ENCODE measurements around the gene SLC30A10. TPM values are rescaled to one million over a fixed set of nuclear protein-coding genes. Genes with fewer than 3 reads are reported as not detected.
A peak's percentile ranks its signal among the peaks of the same experiment; 100 is the strongest.
"Not testable (repeated sequence)": the region's sequence is repeated elsewhere in the genome, so short reads cannot be mapped to it uniquely, and the experiment has no call there.

Gene SLC30A10
- polyA plus RNA-seq, 2 of the 4 experiments (the other 2 are of a cell fraction), result 0.03 to 0.04 TPM

DNA sequence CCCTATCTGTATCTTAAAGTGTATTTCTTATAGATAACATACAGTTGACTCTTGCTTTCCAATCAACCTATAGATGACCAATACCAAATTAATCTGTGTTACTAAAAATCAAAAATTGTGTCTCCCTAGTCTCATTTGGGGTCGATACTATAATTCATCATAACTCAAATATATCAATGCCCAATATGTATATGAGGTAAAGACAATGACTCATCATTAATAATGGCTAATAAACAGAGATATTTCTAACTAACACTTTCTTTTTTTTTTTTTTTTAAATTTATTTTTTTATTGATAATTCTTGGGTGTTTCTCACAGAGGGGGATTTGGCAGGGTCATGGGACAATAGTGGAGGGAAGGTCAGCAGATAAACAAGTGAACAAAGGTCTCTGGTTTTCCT, 55.8 kb downstream of the SLC30A10 start:
- H3K4me2 ChIP-seq; POLR2A ChIA-PET; H3K27ac ChIP-seq; H3K4me3 ChIP-seq; ATAC-seq; H3K9me3 ChIP-seq; FAIRE-seq; DNase-seq (ENCODE audit: low read depth in 1 of 2, low spot score in 1 of 2); H3K4me1 ChIP-seq; CTCF ChIA-PET: not testable (repeated sequence)
- WGBS (ENCODE audit: missing lambda C conversion rate), result 6% methylated on average over 1 of the region's 1 CpG
- TF ChIP-seq NFE2L2 (conservative IDR thresholded peaks at IDR 0.05; ENCODE audit: low read length), result 0 out of 2 replicates have a peak, but pooled peaks have one; percentile 12
- peak; percentile 15 for TF ChIP-seq MAFK (IDR thresholded peaks at IDR 0.05; ENCODE audit: partially characterized antibody)

DNA sequence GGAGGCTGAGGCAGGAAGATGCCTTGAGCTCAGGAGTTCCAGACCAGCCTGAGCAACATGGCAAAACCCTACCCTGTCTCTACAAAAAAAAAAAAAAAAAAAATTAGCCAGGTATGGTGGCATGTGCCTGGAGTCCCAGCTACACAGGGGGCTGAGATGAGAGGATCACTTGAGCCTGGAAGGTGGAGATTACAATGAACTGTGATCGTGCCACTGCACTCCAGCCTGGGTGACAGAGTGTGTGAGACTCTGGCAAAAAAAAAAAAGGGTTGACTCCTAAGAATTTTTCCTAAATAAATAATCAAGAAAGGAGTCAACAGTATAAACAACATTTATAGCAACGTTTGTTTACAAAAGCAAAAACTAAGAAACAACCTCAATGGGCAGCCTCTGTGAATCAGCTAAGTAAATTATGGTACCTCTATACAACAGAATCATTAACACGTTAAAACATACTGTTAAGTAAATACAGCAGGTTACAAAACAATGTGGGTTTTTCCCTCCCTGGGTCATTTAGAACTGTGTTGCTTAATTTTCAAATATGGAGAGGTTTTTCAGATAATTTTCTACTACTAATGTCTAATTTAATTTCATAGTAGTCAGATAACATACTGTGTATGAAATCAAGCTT, 56.8 kb downstream of the SLC30A10 start:
- DNase-seq (ENCODE audit: low read depth in 1 of 2, low spot score in 1 of 2) (no peak), FAIRE-seq (no peak), ATAC-seq (peak in 1 of 2 experiments; percentile 34; a peak in 1 of 6 replicates)
- Histone ChIP-seq H3K4me3 (no peak overlapping the region), H3K27ac (no peak overlapping the region), H3K4me1 (no peaks in the 10 kb centered on the region), H3K9me3 (no peaks in the 10 kb centered on the region), H3K4me2 (no peak overlapping the region)
- TF ChIP-seq NFE2L2 (conservative IDR thresholded peaks at IDR 0.05; ENCODE audit: low read length), result no peak
- TF ChIP-seq RARB (CRISPR knock-in tag; IDR thresholded peaks at IDR 0.05), result no peak
- TF ChIP-seq, protein P1, sequence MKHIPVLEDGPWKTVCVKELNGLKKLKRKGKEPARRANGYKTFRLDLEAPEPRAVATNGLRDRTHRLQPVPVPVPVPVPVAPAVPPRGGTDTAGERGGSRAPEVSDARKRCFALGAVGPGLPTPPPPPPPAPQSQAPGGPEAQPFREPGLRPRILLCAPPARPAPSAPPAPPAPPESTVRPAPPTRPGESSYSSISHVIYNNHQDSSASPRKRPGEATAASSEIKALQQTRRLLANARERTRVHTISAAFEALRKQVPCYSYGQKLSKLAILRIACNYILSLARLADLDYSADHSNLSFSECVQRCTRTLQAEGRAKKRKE (CRISPR knock-in tag; IDR thresholded peaks at IDR 0.05; ENCODE audit: low read depth), result no peak
- no peak for TF ChIP-seq POLR2A (IDR thresholded peaks at IDR 0.05; ENCODE audit: low read length)
- TF ChIP-seq BHLHE40 (IDR thresholded peaks at IDR 0.05; ENCODE audit: low read depth, low read length), result no peak
- TF ChIP-seq, protein P2, sequence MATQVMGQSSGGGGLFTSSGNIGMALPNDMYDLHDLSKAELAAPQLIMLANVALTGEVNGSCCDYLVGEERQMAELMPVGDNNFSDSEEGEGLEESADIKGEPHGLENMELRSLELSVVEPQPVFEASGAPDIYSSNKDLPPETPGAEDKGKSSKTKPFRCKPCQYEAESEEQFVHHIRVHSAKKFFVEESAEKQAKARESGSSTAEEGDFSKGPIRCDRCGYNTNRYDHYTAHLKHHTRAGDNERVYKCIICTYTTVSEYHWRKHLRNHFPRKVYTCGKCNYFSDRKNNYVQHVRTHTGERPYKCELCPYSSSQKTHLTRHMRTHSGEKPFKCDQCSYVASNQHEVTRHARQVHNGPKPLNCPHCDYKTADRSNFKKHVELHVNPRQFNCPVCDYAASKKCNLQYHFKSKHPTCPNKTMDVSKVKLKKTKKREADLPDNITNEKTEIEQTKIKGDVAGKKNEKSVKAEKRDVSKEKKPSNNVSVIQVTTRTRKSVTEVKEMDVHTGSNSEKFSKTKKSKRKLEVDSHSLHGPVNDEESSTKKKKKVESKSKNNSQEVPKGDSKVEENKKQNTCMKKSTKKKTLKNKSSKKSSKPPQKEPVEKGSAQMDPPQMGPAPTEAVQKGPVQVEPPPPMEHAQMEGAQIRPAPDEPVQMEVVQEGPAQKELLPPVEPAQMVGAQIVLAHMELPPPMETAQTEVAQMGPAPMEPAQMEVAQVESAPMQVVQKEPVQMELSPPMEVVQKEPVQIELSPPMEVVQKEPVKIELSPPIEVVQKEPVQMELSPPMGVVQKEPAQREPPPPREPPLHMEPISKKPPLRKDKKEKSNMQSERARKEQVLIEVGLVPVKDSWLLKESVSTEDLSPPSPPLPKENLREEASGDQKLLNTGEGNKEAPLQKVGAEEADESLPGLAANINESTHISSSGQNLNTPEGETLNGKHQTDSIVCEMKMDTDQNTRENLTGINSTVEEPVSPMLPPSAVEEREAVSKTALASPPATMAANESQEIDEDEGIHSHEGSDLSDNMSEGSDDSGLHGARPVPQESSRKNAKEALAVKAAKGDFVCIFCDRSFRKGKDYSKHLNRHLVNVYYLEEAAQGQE (IDR thresholded peaks at IDR 0.05), result no peak
- no peak for TF ChIP-seq CBX8 (IDR thresholded peaks at IDR 0.05)
- no peak for TF ChIP-seq RNF2 (IDR thresholded peaks at IDR 0.05; ENCODE audit: borderline replicate concordance, low read depth)
- 8% methylated on average over 3 of the region's 3 CpGs for WGBS (ENCODE audit: missing lambda C conversion rate)
- ChIA-PET CTCF (no interaction called here), POLR2A (no interaction called here)

DNA sequence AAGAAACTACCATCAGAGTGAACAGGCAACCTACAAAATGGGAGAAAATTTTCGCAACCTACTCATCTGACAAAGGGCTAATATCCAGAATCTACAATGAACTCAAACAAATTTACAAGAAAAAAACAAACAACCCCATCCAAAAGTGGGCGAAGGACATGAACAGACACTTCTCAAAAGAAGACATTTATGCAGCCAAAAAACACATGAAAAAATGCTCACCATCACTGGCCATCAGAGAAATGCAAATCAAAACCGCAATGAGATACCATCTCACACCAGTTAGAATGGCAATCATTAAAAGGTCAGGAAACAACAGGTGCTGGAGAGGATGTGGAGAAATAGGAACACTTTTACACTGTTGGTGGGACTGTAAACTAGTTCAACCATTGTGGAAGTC, 59.7 kb downstream of the SLC30A10 start:
- CTCF ChIA-PET; H3K4me3 ChIP-seq; POLR2A ChIA-PET; H3K27ac ChIP-seq; FAIRE-seq; H3K4me1 ChIP-seq; H3K9me3 ChIP-seq; ATAC-seq; DNase-seq (ENCODE audit: low read depth in 1 of 2, low spot score in 1 of 2); H3K4me2 ChIP-seq: not testable (repeated sequence)
- 46% methylated on average over 3 of the region's 3 CpGs for WGBS (ENCODE audit: missing lambda C conversion rate)

Small RNA genes within 50 kb of the gene (small RNA-seq; reads per million reads assigned to genes)
- 0 reads per million in 6 experiments for gene RF00012

Other genes with a start within 250 kb of the SLC30A10 start
- 113 and 167 TPM in 2 replicates for gene EPRS1, start 117.9 kb upstream of the SLC30A10 start, polyA plus RNA-seq (2011; rRNA removed)
- 69.4 to 82.9 TPM (median 72.7 TPM) in 3 replicates for gene EPRS1, start 117.9 kb upstream of the SLC30A10 start, polyA plus RNA-seq (2017; fragmentation: RNase III; extraction: RNeasy Plus Mini Kit Qiagen cat#74134 plus additional on column Dnase treatment)
- 43.5 and 45.2 TPM in 2 replicates for gene BPNT1, start 161.2 kb upstream of the SLC30A10 start, polyA plus RNA-seq (2011; rRNA removed)
- gene BPNT1, start 161.2 kb upstream of the SLC30A10 start, polyA plus RNA-seq (2017; fragmentation: RNase III; extraction: RNeasy Plus Mini Kit Qiagen cat#74134 plus additional on column Dnase treatment), result 25.8 to 28.5 TPM (median 27.0 TPM) in 3 replicates
- 66.7 and 97.0 TPM in 2 replicates for gene IARS2, start 165.6 kb upstream of the SLC30A10 start, polyA plus RNA-seq (2011; rRNA removed)
- gene IARS2, start 165.6 kb upstream of the SLC30A10 start, polyA plus RNA-seq (2017; fragmentation: RNase III; extraction: RNeasy Plus Mini Kit Qiagen cat#74134 plus additional on column Dnase treatment), result 115 to 116 TPM (median 115 TPM) in 3 replicates

Data from A549 (cell line).